Urinary bladder (tissue), 4 donors: ENCODE results near the gene MOG. TPM values are rescaled to one million over a fixed set of nuclear protein-coding genes. Genes with fewer than 3 reads are reported as not detected.

ENCODE experiments used
- DNase-seq: peaks from one replicate; pipeline ENCODE4 v3.0.0-alpha.2; 2015; ENCODE audit errors: extremely low spot score
- H3K27ac ChIP-seq: one replicate; pipeline ENCODE4 v1.5.1; 2013; ENCODE audit warnings: low read depth, mild to moderate bottlenecking, moderate library complexity
- H3K36me3 ChIP-seq: one replicate; pipeline ENCODE4 v1.6.1; 2013; ENCODE audit warnings: mild to moderate bottlenecking, moderate library complexity; ENCODE audit not compliant: insufficient read depth
- H3K4me1 ChIP-seq: one replicate; pipeline ENCODE4 v1.6.1; 2013; ENCODE audit warnings: mild to moderate bottlenecking, moderate library complexity; ENCODE audit not compliant: insufficient read depth
- H3K4me3 ChIP-seq: one replicate; pipeline ENCODE4 v1.5.1; 2013; ENCODE audit warnings: low read depth, low read length
- WGBS: extraction: QIAGEN DNeasy Blood & Tissue Kit; methylation state at CpG from one replicate; pipeline ENCODE4 v1.1.7; 2013; 5-methylcytosine and 5-hydroxymethylcytosine counted together
- polyA plus RNA-seq: library from polyadenylated mRNA; stranded (reverse); fragments of 200-250 nt; gene quantifications from one replicate; pipeline ENCODE4 v1.2.3, GENCODE V29; 2013
- total RNA-seq: library from RNA; depleted of rRNA; stranded (reverse); fragments of >200 nt; gene quantifications from one replicate; pipeline ENCODE4 v1.2.3, GENCODE V29; 2014
- donor health status: healthy with polysubstance abuse.
- donor health status: healthy.

MOG gene
- not detected for total RNA-seq
- polyA plus RNA-seq: not detected

GRCh38 chr6:29656798-29657197, at the start of gene MOG:
MOG (plus strand) TSS chr6:29657092; CDS start chr6:29657210, 118 bp downstream.
- Histone ChIP-seq H3K4me1 (no peaks in the 10 kb centered on the region), H3K4me3 (no peak within 1 kb of the TSS), H3K27ac (no peak within 1 kb of the TSS), H3K36me3 (no peaks in the 10 kb centered on the region)
- DNase-seq: no peak
- WGBS: 78% methylated on average over 4 of the region's 4 CpGs

- Histone ChIP-seq H3K27ac (no peak overlapping the region), H3K4me1 (no peaks in the 10 kb centered on the region), H3K36me3 (no peaks in the 10 kb centered on the region), H3K4me3 (no peak overlapping the region)
- DNase-seq: no peak
These were observed 48.8 kb upstream of the MOG start for GRCh38 chr6:29608131-29608530.

- Histone ChIP-seq H3K4me3 (no peak overlapping the region), H3K4me1 (no peaks in the 10 kb centered on the region), H3K36me3 (no peaks in the 10 kb centered on the region), H3K27ac (no peak overlapping the region)
- no peak for DNase-seq
- 90% methylated on average over 4 of the region's 4 CpGs for WGBS
These were observed 46.4 kb upstream of the MOG start for GRCh38 chr6:29610540-29610939.

- H3K4me3 ChIP-seq: no peak overlapping the region
- no peak overlapping the region for H3K27ac ChIP-seq
- no peaks in the 10 kb centered on the region for H3K36me3 ChIP-seq
- WGBS: 78% methylated on average over 4 of the region's 4 CpGs
- DNase-seq: no peak
- H3K4me1 ChIP-seq: no peaks in the 10 kb centered on the region
These were observed 45.5 kb upstream of the MOG start for GRCh38 chr6:29611426-29611825.

- 93% methylated on average over 8 of the region's 8 CpGs for WGBS
- H3K27ac ChIP-seq: no peak overlapping the region
These were observed 38.9 kb upstream of the MOG start for GRCh38 chr6:29617782-29618554.

GRCh38 chr6:29619578-29620160, 37.2 kb upstream of the MOG start:
- WGBS: 88% methylated on average over 1 of the region's 1 CpG
- DNase-seq: no peak
- H3K4me3 ChIP-seq: no peak overlapping the region
- H3K4me1 ChIP-seq: no peaks in the 10 kb centered on the region
- no peak overlapping the region for H3K27ac ChIP-seq
- no peaks in the 10 kb centered on the region for H3K36me3 ChIP-seq

More at GRCh38 chr6:29617782-29618554, 38.9 kb upstream of the MOG start:
- Histone ChIP-seq H3K4me1 (no peaks in the 10 kb centered on the region), H3K36me3 (no peaks in the 10 kb centered on the region), H3K4me3 (no peak overlapping the region)
- no peak for DNase-seq

GRCh38 chr6:29620630-29621029, 36.3 kb upstream of the MOG start:
- no peak for DNase-seq
- Histone ChIP-seq H3K36me3 (no peaks in the 10 kb centered on the region), H3K4me1 (no peaks in the 10 kb centered on the region), H3K27ac (no peak overlapping the region), H3K4me3 (no peak overlapping the region)
- 81% methylated on average over 4 of the region's 4 CpGs for WGBS

GRCh38 chr6:29624520-29624961, 32.4 kb upstream of the MOG start:
- Histone ChIP-seq H3K27ac (no peak overlapping the region), H3K4me3 (no peak overlapping the region), H3K4me1 (peaks cover 2% of the 10 kb centered on the region), H3K36me3 (no peaks in the 10 kb centered on the region)
- 79% methylated on average over 3 of the region's 3 CpGs for WGBS
- no peak for DNase-seq

GRCh38 chr6:29625337-29625930, 31.5 kb upstream of the MOG start:
- no peak overlapping the region for H3K4me3 ChIP-seq
- DNase-seq: no peak
- 64% methylated on average over 7 of the region's 7 CpGs for WGBS
- H3K27ac ChIP-seq: no peak overlapping the region
- H3K4me1 ChIP-seq: peaks cover 2% of the 10 kb centered on the region
- H3K36me3 ChIP-seq: no peaks in the 10 kb centered on the region

GRCh38 chr6:29626948-29627754, 29.7 kb upstream of the MOG start:
- Histone ChIP-seq H3K27ac (peak overlapping the region; percentile 31), H3K36me3 (no peaks in the 10 kb centered on the region), H3K4me1 (peaks cover 2% of the 10 kb centered on the region), H3K4me3 (peak overlapping the region; percentile 55)
- WGBS: 8% methylated on average over 31 of the region's 31 CpGs
- no peak for DNase-seq

GRCh38 chr6:29627755-29628418, 29.0 kb upstream of the MOG start:
- Histone ChIP-seq H3K36me3 (no peaks in the 10 kb centered on the region), H3K27ac (peak overlapping the region; percentile 40), H3K4me3 (peak overlapping the region; percentile 55), H3K4me1 (peaks cover 2% of the 10 kb centered on the region)
- DNase-seq: peak; percentile 64
- WGBS: under 1% methylated on average over 50 of the region's 51 CpGs

GRCh38 chr6:29628419-29629281, 28.2 kb upstream of the MOG start:
- Histone ChIP-seq H3K27ac (peak overlapping the region; percentile 40), H3K36me3 (no peaks in the 10 kb centered on the region), H3K4me3 (peak overlapping the region; percentile 55), H3K4me1 (peaks cover 2% of the 10 kb centered on the region)
- 6% methylated on average over 32 of the region's 32 CpGs for WGBS
- no peak for DNase-seq
